Neural progenitor cell (in vitro differentiated cells): ENCODE results near the gene CREB5.

Experiments used
- EZH2 ChIP-seq: fragments of 200-600 bp; sonication (generic); IDR thresholded peaks from 2 replicates; pipeline ENCODE4 v1.6.1; 2017; ENCODE audit warnings: antibody characterized with exemption, mild to moderate bottlenecking, moderate library complexity
- TF ChIP-seq, protein P1 (sequence below): fragments of 200-600 bp; sonication (generic); IDR thresholded peaks from 2 replicates; pipeline ENCODE4 v1.5.1; 2017; ENCODE audit warnings: antibody characterized with exemption, mild to moderate bottlenecking

DNA sequence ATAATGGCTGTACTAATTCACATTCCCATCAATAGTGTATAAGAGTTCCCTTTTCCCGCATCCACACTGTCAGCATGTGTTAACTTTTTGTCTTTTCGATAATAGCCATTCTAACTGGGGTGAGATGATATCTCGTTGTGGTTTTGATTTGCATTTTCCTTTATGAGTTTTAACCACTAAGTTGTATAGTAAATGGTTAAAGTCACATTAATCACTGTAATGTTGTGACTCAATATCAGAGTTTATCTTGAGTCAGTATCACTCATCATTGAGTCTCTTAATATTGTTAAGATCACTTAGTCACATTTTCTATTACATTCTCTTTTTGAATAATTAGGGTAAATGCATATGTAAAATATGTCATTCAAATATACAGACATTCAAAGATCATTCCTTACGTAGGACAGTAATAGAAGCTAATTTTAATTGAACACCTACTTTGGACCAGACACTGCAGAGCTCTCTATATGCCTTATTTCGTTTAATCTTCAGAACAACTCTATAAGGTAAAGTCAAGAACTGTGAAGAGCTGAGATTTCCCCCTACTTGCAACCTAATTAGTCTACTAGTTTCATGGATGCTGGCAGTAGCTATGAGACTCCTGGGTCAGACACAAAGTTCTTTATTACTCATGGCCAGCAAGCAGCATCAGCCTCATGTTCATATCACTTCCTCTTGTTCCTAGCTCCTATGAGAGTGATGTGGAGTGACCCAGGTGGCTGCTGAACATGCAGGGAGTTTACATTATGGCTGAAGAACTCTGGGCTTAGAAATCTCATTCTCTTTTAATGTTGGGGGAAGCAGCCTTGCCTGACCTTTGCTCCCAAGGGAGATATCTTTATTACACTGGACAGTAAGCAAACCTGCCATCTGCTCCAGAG, 30.5 kb downstream of the CREB5 start:
- TF ChIP-seq, protein P1, sequence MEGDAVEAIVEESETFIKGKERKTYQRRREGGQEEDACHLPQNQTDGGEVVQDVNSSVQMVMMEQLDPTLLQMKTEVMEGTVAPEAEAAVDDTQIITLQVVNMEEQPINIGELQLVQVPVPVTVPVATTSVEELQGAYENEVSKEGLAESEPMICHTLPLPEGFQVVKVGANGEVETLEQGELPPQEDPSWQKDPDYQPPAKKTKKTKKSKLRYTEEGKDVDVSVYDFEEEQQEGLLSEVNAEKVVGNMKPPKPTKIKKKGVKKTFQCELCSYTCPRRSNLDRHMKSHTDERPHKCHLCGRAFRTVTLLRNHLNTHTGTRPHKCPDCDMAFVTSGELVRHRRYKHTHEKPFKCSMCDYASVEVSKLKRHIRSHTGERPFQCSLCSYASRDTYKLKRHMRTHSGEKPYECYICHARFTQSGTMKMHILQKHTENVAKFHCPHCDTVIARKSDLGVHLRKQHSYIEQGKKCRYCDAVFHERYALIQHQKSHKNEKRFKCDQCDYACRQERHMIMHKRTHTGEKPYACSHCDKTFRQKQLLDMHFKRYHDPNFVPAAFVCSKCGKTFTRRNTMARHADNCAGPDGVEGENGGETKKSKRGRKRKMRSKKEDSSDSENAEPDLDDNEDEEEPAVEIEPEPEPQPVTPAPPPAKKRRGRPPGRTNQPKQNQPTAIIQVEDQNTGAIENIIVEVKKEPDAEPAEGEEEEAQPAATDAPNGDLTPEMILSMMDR = no peak
- no peak for TF ChIP-seq EZH2
